ENCODE data around the gene L3MBTL3. TPM values are rescaled to one million over a fixed set of nuclear protein-coding genes. Genes with fewer than 3 reads are reported as not detected.

Gene L3MBTL3
- polyA plus RNA-seq, 1 donor from 2014 or later = 47.6 TPM

DNA sequence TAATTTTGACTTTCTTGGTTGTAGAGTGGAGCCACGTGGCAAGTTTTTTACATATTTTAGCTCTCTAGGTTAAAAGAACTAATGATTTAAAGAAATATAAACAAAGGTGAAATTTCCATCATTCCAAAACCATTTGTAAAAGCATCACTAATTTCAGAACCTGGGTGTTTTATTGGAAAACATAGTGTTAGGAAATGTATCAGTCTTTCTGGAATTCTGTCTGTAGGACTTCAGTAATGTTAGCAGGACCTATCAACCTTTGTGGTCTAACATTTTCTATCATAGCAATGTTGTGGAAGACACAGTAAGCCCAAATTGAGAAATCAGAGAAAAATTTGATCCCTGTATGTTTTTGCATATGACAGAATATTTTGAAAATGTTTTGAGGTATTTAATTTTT lies 28.3 kb downstream of the L3MBTL3 start:
- no peaks in the 10 kb centered on the region for H3K27me3 ChIP-seq (ENCODE audit: insufficient read depth, low read depth, low read length)
- no peaks in the 10 kb centered on the region for H3K9me2 ChIP-seq (ENCODE audit: insufficient read depth, low read length)
- H3K36me3 ChIP-seq (ENCODE audit: insufficient read depth, low read length) = peaks cover 7% of the 10 kb centered on the region
- no peak overlapping the region for H3K4me3 ChIP-seq (ENCODE audit: low read length)
- no peak overlapping the region for H3K4me2 ChIP-seq (ENCODE audit: low read length)
- no peaks in the 10 kb centered on the region for H3K9me3 ChIP-seq (ENCODE audit: low read length)
- no peak overlapping the region for H3K9ac ChIP-seq (ENCODE audit: low read length)
- TF ChIP-seq TAF1 (IDR thresholded peaks at IDR 0.05; ENCODE audit: low read depth) (no peak), MXI1 (conservative IDR thresholded peaks at IDR 0.05; ENCODE audit: poor library complexity, severe bottlenecking) (no peak), POLR2AphosphoS5 (IDR thresholded peaks at IDR 0.05) (no peak), RAD21 (conservative IDR thresholded peaks at IDR 0.05) (no peak), EZH2 (IDR thresholded peaks at IDR 0.05; ENCODE audit: borderline replicate concordance, insufficient read depth, low read length, poor library complexity, severe bottlenecking) (no peak), SMC3 (conservative IDR thresholded peaks at IDR 0.05; ENCODE audit: poor library complexity) (no peak), EP300 (conservative IDR thresholded peaks at IDR 0.05; ENCODE audit: poor library complexity, severe bottlenecking) (no peak)
- TF ChIP-seq, protein P1, sequence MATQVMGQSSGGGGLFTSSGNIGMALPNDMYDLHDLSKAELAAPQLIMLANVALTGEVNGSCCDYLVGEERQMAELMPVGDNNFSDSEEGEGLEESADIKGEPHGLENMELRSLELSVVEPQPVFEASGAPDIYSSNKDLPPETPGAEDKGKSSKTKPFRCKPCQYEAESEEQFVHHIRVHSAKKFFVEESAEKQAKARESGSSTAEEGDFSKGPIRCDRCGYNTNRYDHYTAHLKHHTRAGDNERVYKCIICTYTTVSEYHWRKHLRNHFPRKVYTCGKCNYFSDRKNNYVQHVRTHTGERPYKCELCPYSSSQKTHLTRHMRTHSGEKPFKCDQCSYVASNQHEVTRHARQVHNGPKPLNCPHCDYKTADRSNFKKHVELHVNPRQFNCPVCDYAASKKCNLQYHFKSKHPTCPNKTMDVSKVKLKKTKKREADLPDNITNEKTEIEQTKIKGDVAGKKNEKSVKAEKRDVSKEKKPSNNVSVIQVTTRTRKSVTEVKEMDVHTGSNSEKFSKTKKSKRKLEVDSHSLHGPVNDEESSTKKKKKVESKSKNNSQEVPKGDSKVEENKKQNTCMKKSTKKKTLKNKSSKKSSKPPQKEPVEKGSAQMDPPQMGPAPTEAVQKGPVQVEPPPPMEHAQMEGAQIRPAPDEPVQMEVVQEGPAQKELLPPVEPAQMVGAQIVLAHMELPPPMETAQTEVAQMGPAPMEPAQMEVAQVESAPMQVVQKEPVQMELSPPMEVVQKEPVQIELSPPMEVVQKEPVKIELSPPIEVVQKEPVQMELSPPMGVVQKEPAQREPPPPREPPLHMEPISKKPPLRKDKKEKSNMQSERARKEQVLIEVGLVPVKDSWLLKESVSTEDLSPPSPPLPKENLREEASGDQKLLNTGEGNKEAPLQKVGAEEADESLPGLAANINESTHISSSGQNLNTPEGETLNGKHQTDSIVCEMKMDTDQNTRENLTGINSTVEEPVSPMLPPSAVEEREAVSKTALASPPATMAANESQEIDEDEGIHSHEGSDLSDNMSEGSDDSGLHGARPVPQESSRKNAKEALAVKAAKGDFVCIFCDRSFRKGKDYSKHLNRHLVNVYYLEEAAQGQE (IDR thresholded peaks at IDR 0.05; ENCODE audit: borderline replicate concordance) = no peak
- TF ChIP-seq, protein P2, sequence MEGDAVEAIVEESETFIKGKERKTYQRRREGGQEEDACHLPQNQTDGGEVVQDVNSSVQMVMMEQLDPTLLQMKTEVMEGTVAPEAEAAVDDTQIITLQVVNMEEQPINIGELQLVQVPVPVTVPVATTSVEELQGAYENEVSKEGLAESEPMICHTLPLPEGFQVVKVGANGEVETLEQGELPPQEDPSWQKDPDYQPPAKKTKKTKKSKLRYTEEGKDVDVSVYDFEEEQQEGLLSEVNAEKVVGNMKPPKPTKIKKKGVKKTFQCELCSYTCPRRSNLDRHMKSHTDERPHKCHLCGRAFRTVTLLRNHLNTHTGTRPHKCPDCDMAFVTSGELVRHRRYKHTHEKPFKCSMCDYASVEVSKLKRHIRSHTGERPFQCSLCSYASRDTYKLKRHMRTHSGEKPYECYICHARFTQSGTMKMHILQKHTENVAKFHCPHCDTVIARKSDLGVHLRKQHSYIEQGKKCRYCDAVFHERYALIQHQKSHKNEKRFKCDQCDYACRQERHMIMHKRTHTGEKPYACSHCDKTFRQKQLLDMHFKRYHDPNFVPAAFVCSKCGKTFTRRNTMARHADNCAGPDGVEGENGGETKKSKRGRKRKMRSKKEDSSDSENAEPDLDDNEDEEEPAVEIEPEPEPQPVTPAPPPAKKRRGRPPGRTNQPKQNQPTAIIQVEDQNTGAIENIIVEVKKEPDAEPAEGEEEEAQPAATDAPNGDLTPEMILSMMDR (IDR thresholded peaks at IDR 0.05; ENCODE audit: poor library complexity, severe bottlenecking) = no peak
- no peak overlapping the region for H2AFZ ChIP-seq (ENCODE audit: low read depth, low read length)
- H3K79me2 ChIP-seq (replicated peaks; ENCODE audit: insufficient read depth, low read length) = no peaks in the 10 kb centered on the region
- no peak overlapping the region for H3K27ac ChIP-seq (ENCODE audit: low read length)
- H3F3A ChIP-seq (ENCODE audit: insufficient read depth, low read length, poor library complexity, severe bottlenecking) = no peaks in the 10 kb centered on the region
- H4K20me1 ChIP-seq (ENCODE audit: insufficient read depth) = no peaks in the 10 kb centered on the region

DNA sequence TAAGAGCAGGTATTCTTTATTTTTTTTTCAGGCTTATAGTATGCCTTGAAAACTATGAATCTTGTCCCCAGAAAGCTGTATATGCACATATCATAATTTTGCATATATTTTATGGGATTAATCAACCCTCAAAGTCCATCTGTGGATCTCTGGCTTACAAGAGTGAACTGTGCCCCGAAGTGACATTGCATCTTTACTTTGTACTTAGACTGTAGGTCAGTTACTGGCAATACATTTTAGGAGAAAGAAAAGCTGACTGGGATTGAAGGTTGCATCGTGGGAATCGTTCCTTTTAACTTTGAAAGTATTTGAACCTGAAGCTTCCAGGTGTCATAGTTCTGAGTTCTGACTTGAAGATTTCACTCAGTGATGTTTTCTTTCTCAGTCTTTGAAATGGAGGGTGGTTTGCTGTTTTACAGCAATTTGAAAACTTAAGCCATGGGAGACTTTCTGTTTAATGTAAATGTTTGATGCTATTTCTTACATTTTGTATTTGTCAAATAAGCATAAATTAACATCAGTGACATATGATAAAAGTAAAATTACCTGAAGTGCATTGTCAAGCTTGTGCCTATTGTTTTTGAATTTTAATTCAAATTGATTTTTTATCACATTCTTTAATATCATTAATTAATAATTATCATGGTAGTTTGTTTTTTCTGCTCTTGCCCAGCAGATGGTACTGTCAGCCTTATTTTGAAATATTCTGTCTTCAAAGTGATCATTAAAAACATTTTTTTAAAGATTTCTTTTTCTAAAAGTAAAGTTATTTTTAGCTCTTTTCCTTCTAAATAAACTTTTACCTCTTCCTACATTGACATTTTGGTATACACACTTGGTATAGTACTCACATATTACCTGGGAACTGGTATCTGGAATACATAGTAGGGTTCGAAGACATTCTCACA lies 29.0 kb downstream of the L3MBTL3 start:
- Histone ChIP-seq H3K9ac (ENCODE audit: low read length) (no peak overlapping the region), H3K79me2 (replicated peaks; ENCODE audit: insufficient read depth, low read length) (no peaks in the 10 kb centered on the region), H3K36me3 (ENCODE audit: insufficient read depth, low read length) (peaks cover 8% of the 10 kb centered on the region), H3K27me3 (ENCODE audit: insufficient read depth, low read depth, low read length) (no peaks in the 10 kb centered on the region), H3K9me2 (ENCODE audit: insufficient read depth, low read length) (no peaks in the 10 kb centered on the region), H2AFZ (ENCODE audit: low read depth, low read length) (no peak overlapping the region), H3K9me3 (ENCODE audit: low read length) (no peaks in the 10 kb centered on the region), H3K4me3 (ENCODE audit: low read length) (no peak overlapping the region), H4K20me1 (ENCODE audit: insufficient read depth) (no peaks in the 10 kb centered on the region), H3K4me2 (ENCODE audit: low read length) (no peak overlapping the region), H3K27ac (ENCODE audit: low read length) (no peak overlapping the region), H3F3A (ENCODE audit: insufficient read depth, low read length, poor library complexity, severe bottlenecking) (no peaks in the 10 kb centered on the region)
- peak; percentile 26 for TF ChIP-seq RAD21 (conservative IDR thresholded peaks at IDR 0.05)
- TF ChIP-seq, protein P2 (IDR thresholded peaks at IDR 0.05; ENCODE audit: poor library complexity, severe bottlenecking) = no peak

Measured in neural cell (in vitro differentiated cells).